ENCODE data around the gene TK1. TPM values are rescaled to one million over a fixed set of nuclear protein-coding genes. Genes with fewer than 3 reads are reported as not detected.

Gene TK1
- total RNA-seq, 1 experiment from 2014 or later: 72.5 TPM

GRCh38 chr17:78234261-78234865 lies 47.5 kb upstream of the TK1 start (continued):
- no peak for TF ChIP-seq AR (CRISPR knock-in tag; IDR thresholded peaks at IDR 0.05)

GRCh38 chr17:78233678-78234077 lies 46.8 kb upstream of the TK1 start:
- no peak for ATAC-seq

More at GRCh38 chr17:78233678-78234077, 46.8 kb upstream of the TK1 start:
- H3K4me3 Mint-ChIP-seq: no peak overlapping the region
- DNase-seq (ENCODE audit: low spot score): no peak
- H3K9me3 Mint-ChIP-seq: no peaks in the 10 kb centered on the region
- CTCF ChIA-PET: no interaction called here
- H3K36me3 Mint-ChIP-seq: no peaks in the 10 kb centered on the region
- peaks cover 32% of the 10 kb centered on the region for H3K27me3 Mint-ChIP-seq (ENCODE audit: low read depth)
- no peak overlapping the region for H3K27ac Mint-ChIP-seq
- peaks cover 4% of the 10 kb centered on the region; the same call in 1 of the 2 replicates for H3K4me1 Mint-ChIP-seq
- TF ChIP-seq FOXP4 (CRISPR knock-in tag; IDR thresholded peaks at IDR 0.05) (no peak), E2F5 (CRISPR knock-in tag; IDR thresholded peaks at IDR 0.05) (no peak), USF2 (CRISPR knock-in tag; IDR thresholded peaks at IDR 0.05) (no peak), OVOL2 (CRISPR knock-in tag; IDR thresholded peaks at IDR 0.05; ENCODE audit: borderline replicate concordance) (no peak), IRF2 (CRISPR knock-in tag; IDR thresholded peaks at IDR 0.05; ENCODE audit: borderline replicate concordance, low read depth) (no peak), NR3C1 (CRISPR knock-in tag; conservative IDR thresholded peaks at IDR 0.05; ENCODE audit: low read depth) (no peak), ATF3 (CRISPR knock-in tag; conservative IDR thresholded peaks at IDR 0.05) (no peak), JAZF1 (CRISPR knock-in tag; IDR thresholded peaks at IDR 0.05) (no peak), E2F1 (CRISPR knock-in tag; IDR thresholded peaks at IDR 0.05) (no peak), NFE2L1 (CRISPR knock-in tag; IDR thresholded peaks at IDR 0.05) (no peak), CBFB (CRISPR knock-in tag; IDR thresholded peaks at IDR 0.05; ENCODE audit: low read depth) (no peak), MYBL2 (CRISPR knock-in tag; IDR thresholded peaks at IDR 0.05) (no peak), IRF1 (CRISPR knock-in tag; IDR thresholded peaks at IDR 0.05) (no peak), ATF1 (CRISPR knock-in tag; IDR thresholded peaks at IDR 0.05) (no peak), JUN (CRISPR knock-in tag; IDR thresholded peaks at IDR 0.05) (no peak), ZNF416 (CRISPR knock-in tag; IDR thresholded peaks at IDR 0.05) (no peak)
- POLR2A ChIA-PET: no interaction called here

Measured in WTC11 (cell line).